Esophagus mucosa (tissue), 1 donor: ENCODE data around the gene OBP2B. TPM values are rescaled to one million over a fixed set of nuclear protein-coding genes. Genes with fewer than 3 reads are reported as not detected.

Experiments
- ATAC-seq: fragments of 200-7000 bp; cut with Tn5 transposase; one replicate; pipeline ENCODE4 v1.9.1; 2020
- total RNA-seq: library from RNA; stranded (reverse); gene quantifications from one replicate; pipeline ENCODE4 v1.2.4, GENCODE V29; 2023
- donor health status: DM: yes; HTN: yes; CAD: no.

The OBP2B gene
- total RNA-seq, 1 donor from 2014 or later, result not detected

DNA sequence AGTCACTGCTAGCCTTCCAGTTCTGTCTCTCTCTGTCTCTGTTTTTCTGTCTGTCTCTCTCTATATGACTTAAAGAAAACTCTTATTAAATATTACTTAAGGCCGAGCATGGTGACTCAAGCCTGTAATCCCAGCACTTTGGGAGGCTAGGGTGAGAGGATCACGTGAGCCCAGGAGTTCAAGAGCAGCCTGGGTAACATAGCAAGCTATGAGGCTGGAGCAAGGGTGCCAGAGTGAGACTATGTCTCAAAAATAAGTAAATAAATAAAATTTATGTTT, 43.7 kb downstream of the OBP2B start:
- ATAC-seq, result no peak

DNA sequence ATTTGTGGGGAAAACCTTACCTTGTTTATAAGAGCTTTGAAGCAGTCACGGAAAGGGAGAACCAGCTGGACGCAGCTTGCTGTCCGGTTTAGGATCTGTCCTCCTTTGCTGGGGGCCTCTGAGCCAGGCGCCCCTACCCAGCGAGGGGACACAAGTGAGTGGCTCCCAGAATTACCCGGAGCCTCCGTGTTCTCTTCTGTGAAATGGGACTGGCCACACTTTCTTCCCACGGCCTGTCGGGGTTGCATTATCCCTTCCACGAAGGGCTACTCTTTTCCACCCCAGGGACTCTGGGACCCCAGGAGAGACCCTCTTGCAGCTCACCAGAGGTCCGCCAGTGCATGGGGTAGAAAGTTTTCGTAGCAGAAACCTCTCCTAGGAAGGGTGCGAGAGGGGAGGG, 44.9 kb downstream of the OBP2B start:
- no peak for ATAC-seq

DNA sequence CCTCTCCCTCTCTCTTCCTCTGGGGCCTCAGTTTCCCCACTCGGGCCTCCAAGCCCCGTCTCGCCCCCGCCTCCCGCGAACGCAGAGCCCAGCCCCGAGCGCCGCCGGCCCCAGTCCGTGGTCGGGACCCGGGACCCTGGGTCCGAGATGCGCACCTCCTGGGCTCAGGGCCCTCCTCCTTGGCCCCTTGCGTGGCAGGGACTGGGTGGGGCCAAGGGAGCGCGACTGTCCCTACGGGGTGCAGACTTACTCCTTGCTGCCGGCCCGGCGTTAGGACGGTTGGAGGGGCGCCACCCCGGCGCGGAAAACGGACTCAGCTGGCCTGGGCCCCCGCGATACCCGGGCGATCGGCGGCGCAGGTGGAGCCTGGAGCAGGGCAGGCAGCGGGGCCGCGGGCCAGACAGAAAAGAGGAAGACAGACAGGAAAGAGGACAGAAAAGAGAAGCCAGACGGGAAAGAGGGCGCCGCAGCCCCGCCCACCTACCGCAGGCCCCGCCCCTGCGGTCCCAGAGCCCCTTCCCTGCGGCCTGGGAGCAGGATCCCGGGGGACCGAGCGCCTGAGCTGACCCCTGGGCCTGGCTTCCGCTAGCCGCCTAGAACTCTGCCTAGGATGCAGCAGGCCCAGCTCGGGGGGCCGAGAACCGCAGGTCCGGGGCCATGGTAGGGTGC, 45.4 kb downstream of the OBP2B start, which contains the start of gene GBGT1:
TSS of gene GBGT1 (minus strand) at position 411 of the 669 bp plus-strand sequence. CDS start 1,502 bp downstream, outside the sequence.
- peak; percentile 36 for ATAC-seq

DNA sequence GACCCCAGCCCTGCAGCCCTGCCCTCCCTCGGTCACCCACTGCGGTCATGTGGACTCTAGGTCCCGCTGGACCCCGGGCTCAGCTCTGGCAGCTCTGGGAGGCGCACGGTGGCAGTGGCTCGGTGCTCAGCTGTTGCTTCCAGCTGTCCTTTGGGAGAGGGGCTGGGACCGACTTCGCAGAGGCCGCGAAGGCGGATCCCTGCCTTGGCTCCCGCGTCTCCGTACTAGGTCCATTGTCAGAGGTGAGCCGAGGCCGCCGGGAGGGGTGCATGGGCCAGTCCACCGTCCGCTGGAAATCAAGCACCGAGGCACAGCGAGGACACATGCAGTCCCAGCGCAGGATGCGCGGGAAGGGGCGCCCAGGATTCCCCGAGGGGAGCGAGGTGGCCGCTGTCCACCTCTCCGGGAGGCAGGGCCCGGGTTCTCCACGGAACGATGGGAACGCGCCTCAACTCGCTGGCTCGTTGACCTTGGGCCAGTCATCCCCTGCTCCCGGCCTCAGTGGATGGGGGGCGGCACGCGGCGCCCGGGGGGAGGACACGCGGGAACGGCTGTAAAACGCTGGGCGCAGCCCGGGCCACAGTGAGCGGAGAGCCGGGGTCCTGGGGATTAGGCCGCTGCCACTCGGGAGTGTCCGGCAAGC, 46.1 kb downstream of the OBP2B start:
- no peak for ATAC-seq

DNA sequence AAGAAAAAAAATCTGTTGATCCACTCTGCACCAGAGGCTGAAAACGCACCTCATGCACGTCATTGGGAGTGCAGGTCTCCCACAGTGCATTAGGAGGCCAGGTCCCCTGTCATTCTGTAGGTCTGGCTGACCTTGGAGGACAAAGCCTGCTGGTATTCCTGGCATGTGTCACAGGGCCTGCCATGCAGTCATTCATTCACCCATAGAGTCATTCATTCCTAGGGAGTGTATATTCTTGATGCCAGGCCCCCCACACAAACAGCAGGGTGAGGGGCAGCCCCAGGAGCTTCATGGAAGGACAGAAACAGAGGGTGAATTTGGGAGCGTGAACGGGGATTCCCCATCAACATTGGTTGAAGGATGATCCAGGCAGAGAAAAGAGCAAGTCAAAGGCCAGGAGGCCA, 47.5 kb downstream of the OBP2B start:
- no peak for ATAC-seq

DNA sequence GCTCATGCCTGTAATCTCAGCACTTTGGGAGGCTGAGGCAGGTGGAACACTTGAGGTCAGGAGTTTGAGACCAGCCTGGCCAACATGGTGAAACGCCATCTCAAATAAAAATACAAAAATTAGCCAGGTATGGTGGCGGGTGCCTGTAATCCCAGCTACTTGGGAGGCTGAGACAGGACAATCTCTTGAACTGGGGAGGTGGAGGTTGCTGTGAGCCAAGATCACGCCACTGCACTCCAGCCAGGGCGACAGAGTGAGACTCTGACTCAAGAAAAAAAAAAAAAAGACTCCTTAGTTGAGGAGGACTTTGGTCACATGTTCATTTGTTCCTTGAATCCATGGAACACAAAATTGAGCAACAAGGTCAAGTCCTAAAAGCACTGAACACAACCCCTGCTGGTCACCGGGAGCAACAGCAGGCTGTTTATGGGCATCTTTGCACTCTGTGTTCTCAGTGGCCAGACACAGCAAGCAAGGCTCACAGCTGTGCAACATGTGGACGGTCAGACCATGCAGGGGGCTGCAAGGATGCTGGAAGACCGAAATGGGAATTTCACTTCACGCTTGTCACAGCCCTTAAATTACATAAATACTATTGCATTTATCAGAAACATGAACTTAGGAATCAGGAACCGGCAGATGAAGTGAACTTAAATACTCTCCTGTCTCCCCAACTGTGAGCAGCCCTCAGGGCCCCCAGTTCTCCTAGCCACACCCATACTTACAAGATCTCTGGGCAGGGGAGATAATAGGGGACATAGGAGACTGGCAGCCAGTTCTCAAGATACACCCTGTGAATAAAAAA, 48.1 kb downstream of the OBP2B start:
- peak; percentile 70 for ATAC-seq

DNA sequence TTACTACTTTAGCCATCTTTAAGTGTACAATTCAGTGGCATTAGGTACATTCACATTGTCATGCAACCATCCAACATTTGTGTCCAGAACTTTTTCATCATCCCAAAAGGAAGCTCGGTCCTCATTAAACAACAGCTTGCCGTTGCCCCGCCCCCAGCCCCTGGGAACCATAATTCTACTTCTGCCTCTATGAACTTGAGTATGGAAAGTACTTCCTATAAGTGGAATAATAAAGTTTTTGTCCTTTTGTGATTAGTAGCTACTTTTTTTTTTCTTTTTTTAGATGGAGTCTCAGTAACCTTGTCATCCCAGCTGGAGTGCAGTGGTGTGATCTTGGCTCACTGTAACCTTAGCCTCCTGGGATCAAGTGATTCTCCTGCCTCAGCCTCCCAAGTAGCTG, 50.4 kb downstream of the OBP2B start:
- no peak for ATAC-seq

Other genes starting within 250 kb of the OBP2B start
- not detected for gene GFI1B, start 230.6 kb downstream of the OBP2B start, total RNA-seq
- gene GTF3C5, start 178.3 kb downstream of the OBP2B start, total RNA-seq, result 33.6 TPM
- 2.4 TPM for gene CEL, start 147.3 kb downstream of the OBP2B start, total RNA-seq
- 35.0 TPM for gene RALGDS, start 88.0 kb downstream of the OBP2B start, total RNA-seq
- 2.0 TPM for gene GBGT1, start 45.3 kb downstream of the OBP2B start, total RNA-seq
- gene ABO, start 66.0 kb upstream of the OBP2B start, total RNA-seq, result 7.3 TPM
- gene SURF6, start 126.9 kb upstream of the OBP2B start, total RNA-seq, result 9.9 TPM
- 10.8 TPM for gene MED22, start 138.9 kb upstream of the OBP2B start, total RNA-seq
- 2,377 TPM for gene RPL7A, start 139.0 kb upstream of the OBP2B start, total RNA-seq
- 25.4 TPM for gene SURF1, start 147.2 kb upstream of the OBP2B start, total RNA-seq
- 25.6 TPM for gene SURF2, start 147.3 kb upstream of the OBP2B start, total RNA-seq
- gene SURF4, start 166.8 kb upstream of the OBP2B start, total RNA-seq, result 87.2 TPM
- gene STKLD1, start 167.1 kb upstream of the OBP2B start, total RNA-seq, result 0.40 TPM
- gene REXO4, start 208.8 kb upstream of the OBP2B start, total RNA-seq, result 13.7 TPM
- gene ADAMTS13, start 213.1 kb upstream of the OBP2B start, total RNA-seq, result 0.92 TPM